HepG2 (cell line): Measurements from ENCODE around the gene PIK3CD. TPM values are rescaled to one million over a fixed set of nuclear protein-coding genes. Genes with fewer than 3 reads are reported as not detected.

Experiments
- ATAC-seq: fragments of 200-7000 bp; cut with Tn5 transposase; 3 replicates; pipeline ENCODE4 v1.9.1; 2020; ENCODE audit warnings: mild to moderate bottlenecking, moderate library complexity
- BruUV-seq: library from RNA; stranded (reverse); fragments of 400-500 nt; replicated peaks from 2 replicates; lab custom pipeline; 2021; lab: Mats Ljungman, UMichigan
- CTCF ChIA-PET: fragments of 300-600 bp; formaldehyde crosslinking; extraction: SDS; loops from one replicate; lab custom pipeline; 2021; ENCODE audit warnings: low total read pairs, inconsistent platforms, low intra/inter-chr PET ratio; lab: Yijun Ruan, JAX
- POLR2A ChIA-PET: fragments of 350-600 bp; sonication (Branson Sonifier 250); formaldehyde crosslinking; loops from one replicate; lab custom pipeline; 2020; ENCODE audit warnings: antibody characterized with exemption, inconsistent platforms; lab: Yijun Ruan, JAX
- DNase-seq: peaks from one replicate; pipeline ENCODE4 v3.0.0-alpha.2; 2015; ENCODE audit warnings: low spot score
- FAIRE-seq: peaks from 3 replicates; lab custom pipeline; 2011; peaks lifted over from hg19 to GRCh38; lab: Jason Lieb, UNC
- H2AFZ ChIP-seq: one replicate; pipeline ENCODE4 v1.6.1; 2011; ENCODE audit warnings: low read length, inconsistent platforms
- H3K27ac ChIP-seq: fragments of 300-600 bp; 3 replicates; pipeline ENCODE4 v1.8.0; 2011; ENCODE audit warnings: mixed run types, mild to moderate bottlenecking, mixed read lengths, low read length, inconsistent platforms; ENCODE audit not compliant: insufficient read depth; ENCODE audit errors: extremely low read length
- H3K27me3 ChIP-seq, 2 experiments: fragments of 200-600 bp in 1 of 2; 2 replicates in 1 of 2; 3 replicates in 1 of 2; pipeline versions ENCODE4 v1.6.0 to v1.8.0; 2011; ENCODE audit warnings: low read length in 2 of 2, mild to moderate bottlenecking in 2 of 2, moderate library complexity in 2 of 2, inconsistent platforms in 1 of 2; ENCODE audit not compliant: insufficient read depth in 2 of 2, control insufficient read depth in 1 of 2
- H3K36me3 ChIP-seq, 2 experiments: fragments of 200-600 bp in 1 of 2; replicated peaks in 1 of 2; 2 replicates in 1 of 2; 3 replicates in 1 of 2; pipeline versions ENCODE4 v1.5.1 to v1.8.0; 2011; ENCODE audit warnings: low read length in 2 of 2, inconsistent platforms in 1 of 2; ENCODE audit not compliant: insufficient read depth in 2 of 2, control insufficient read depth in 1 of 2
- H3K4me1 ChIP-seq: 2 replicates; pipeline ENCODE4 v1.5.1; 2012; ENCODE audit warnings: low read length, inconsistent platforms; ENCODE audit not compliant: insufficient read depth
- H3K4me2 ChIP-seq: 2 replicates; pipeline ENCODE4 v1.6.0; 2011; ENCODE audit warnings: low read depth, low read length, inconsistent platforms
- H3K4me3 ChIP-seq, 3 experiments: fragments of 200-600 bp in 1 of 3; sonication (generic), shearing (Covaris generic) in 1 of 3; replicated peaks in 1 of 3; 2 replicates each; pipeline ENCODE4 v1.5.1; 2011 to 2016; ENCODE audit warnings: low read length in 3 of 3, inconsistent platforms in 2 of 3, low read depth in 2 of 3, mild to moderate bottlenecking in 2 of 3, control low read depth in 1 of 3, mixed read lengths in 1 of 3; ENCODE audit not compliant: insufficient read depth in 1 of 3
- H3K79me2 ChIP-seq: one replicate; pipeline ENCODE4 v1.6.1; 2011; ENCODE audit warnings: low read length, inconsistent platforms; ENCODE audit not compliant: insufficient read depth
- H3K9ac ChIP-seq: 2 replicates; pipeline ENCODE4 v1.6.0; 2011; ENCODE audit warnings: mild to moderate bottlenecking, low read depth, low read length, inconsistent platforms; ENCODE audit not compliant: insufficient read depth
- H3K9me3 ChIP-seq: 2 replicates; pipeline ENCODE4 v1.5.1; 2012; ENCODE audit warnings: mild to moderate bottlenecking, low read length
- H4K20me1 ChIP-seq: 2 replicates; pipeline ENCODE4 v1.6.0; 2011; ENCODE audit warnings: inconsistent platforms, mild to moderate bottlenecking, low read length, moderate library complexity; ENCODE audit not compliant: insufficient read depth
- CERS6 ChIP-seq: sonication (generic); formaldehyde crosslinking; IDR thresholded peaks from 2 replicates; pipeline ENCODE4 v1.5.0; 2020; ENCODE audit warnings: missing genetic modification reagents
- GPN1 ChIP-seq: sonication (generic); formaldehyde crosslinking; IDR thresholded peaks from 2 replicates; pipeline ENCODE4 v1.5.1; 2020; ENCODE audit warnings: missing genetic modification reagents, borderline replicate concordance
- GTF2F1 ChIP-seq: fragments of 150-350 bp; IDR thresholded peaks from 2 replicates; pipeline ENCODE4 v1.6.1; 2014; ENCODE audit warnings: low read length
- HBP1 ChIP-seq: IDR thresholded peaks from 2 replicates; pipeline ENCODE4 v1.6.1; 2016; ENCODE audit warnings: low read depth, control low read depth
- KAT7 ChIP-seq: IDR thresholded peaks from 2 replicates; pipeline ENCODE4 v1.6.1; 2018; ENCODE audit warnings: borderline replicate concordance, missing compliant biosample characterization
- KLF9 ChIP-seq: IDR thresholded peaks from 2 replicates; pipeline ENCODE4 v1.6.1; 2016; ENCODE audit warnings: low read depth
- MEF2D ChIP-seq: sonication (generic); formaldehyde crosslinking; IDR thresholded peaks from 2 replicates; pipeline ENCODE4 v1.5.1; 2020; ENCODE audit warnings: mild to moderate bottlenecking, missing genetic modification reagents
- MIER2 ChIP-seq: IDR thresholded peaks from 2 replicates; pipeline ENCODE4 v1.6.1; 2016; ENCODE audit warnings: missing biosample characterization, missing genetic modification reagents
- SIX1 ChIP-seq: sonication (generic); formaldehyde crosslinking; IDR thresholded peaks from 2 replicates; pipeline ENCODE4 v1.4.0; 2020; ENCODE audit warnings: missing genetic modification reagents, borderline replicate concordance
- ZBTB38 ChIP-seq: sonication (generic); formaldehyde crosslinking; IDR thresholded peaks from 2 replicates; pipeline ENCODE4 v1.5.1; 2020; ENCODE audit warnings: mild to moderate bottlenecking, missing genetic modification reagents
- ZC3H13 ChIP-seq: sonication (generic); formaldehyde crosslinking; IDR thresholded peaks from 2 replicates; pipeline ENCODE4 v1.8.1; 2023; ENCODE audit warnings: mild to moderate bottlenecking, missing genetic modification reagents, moderate library complexity
- ZFY ChIP-seq: sonication (generic); formaldehyde crosslinking; IDR thresholded peaks from 2 replicates; pipeline ENCODE4 v1.4.0; 2020; ENCODE audit warnings: missing genetic modification reagents
- ZNF260 ChIP-seq: sonication (generic); formaldehyde crosslinking; IDR thresholded peaks from 2 replicates; pipeline ENCODE4 v1.4.0; 2020; ENCODE audit warnings: missing genetic modification reagents, low read depth, mild to moderate bottlenecking, borderline replicate concordance
- ZNF326 ChIP-seq: sonication (generic); formaldehyde crosslinking; IDR thresholded peaks from 2 replicates; pipeline ENCODE4 v1.4.0; 2020; ENCODE audit warnings: missing genetic modification reagents, borderline replicate concordance
- ZNF343 ChIP-seq: sonication (generic); formaldehyde crosslinking; IDR thresholded peaks from 2 replicates; pipeline ENCODE4 v1.4.0; 2020; ENCODE audit warnings: mild to moderate bottlenecking, missing genetic modification reagents
- ZNF367 ChIP-seq: sonication (generic); formaldehyde crosslinking; IDR thresholded peaks from 2 replicates; pipeline ENCODE4 v1.4.0; 2020; ENCODE audit warnings: missing genetic modification reagents, borderline replicate concordance
- WGBS: methylation state at CpG from one replicate; pipeline ENCODE4 v1.1.6; 2017; ENCODE audit warnings: low lambda C conversion rate; 5-methylcytosine and 5-hydroxymethylcytosine counted together
- in situ Hi-C: cut with HindIII; loops from 2 replicates; pipeline ENCODE4 v1.10.0; 2017; ENCODE audit warnings: low pct_unique_long_range_greater_than_20kb; ENCODE audit not compliant: extremely low pct_ligation_motif_present
- intact Hi-C: fragments of 100-400 bp; cut with micrococcal nuclease; formaldehyde crosslinking; loops from one replicate; pipeline ENCODE4 v1.10.0; 2022; ENCODE audit not compliant: unreplicated experiment
- polyA plus RNA-seq, 8 experiments: library from polyadenylated mRNA; depleted of rRNA in 3 of 8; stranded (reverse) in 7 of 8; unstranded in 1 of 8; fragments of >200 nt; fragmentation: Illumina TruSeq in 4 of 8; extraction: Trizol in 4 of 8; gene quantifications; 2 replicates each; pipeline versions ENCODE4 v1.2.1 to v1.2.3, GENCODE V29; 2011 to 2016; ENCODE audit warnings: low read depth in 4 of 8, missing spikeins in 1 of 8, mixed read lengths in 1 of 8; ENCODE audit not compliant: insufficient read depth in 1 of 8
- total RNA-seq, 5 experiments: library from RNA; depleted of rRNA; stranded (reverse); fragments of >200 nt; fragmentation: Illumina TruSeq; extraction: Trizol; gene quantifications; 2 replicates each; pipeline ENCODE4 v1.2.3, GENCODE V29; 2016; ENCODE audit warnings: low read depth in 1 of 5

PIK3CD gene
- total and polyA plus RNA-seq, 2 of the 13 experiments (the other 11 are each of a cell fraction or from before 2014, with no cell fraction given), result 7.1 to 10.0 TPM

GRCh38 chr1:9691108-9691445, 39.5 kb downstream of the PIK3CD start:
- FAIRE-seq (no peak), ATAC-seq (no peak), DNase-seq (no peak)
- Histone ChIP-seq H3K27me3 (peaks cover 0 to 18% of the 10 kb centered on the region in 2 experiments; a peak in 1 of 5 replicates), H3K4me1 (peaks cover 39% of the 10 kb centered on the region), H3K9ac (no peak overlapping the region), H3K4me3 (no peak overlapping the region), H3K4me2 (peak overlapping the region; percentile 76), H3K79me2 (no peaks in the 10 kb centered on the region), H3K9me3 (no peaks in the 10 kb centered on the region), H3K27ac (no peak overlapping the region), H3K36me3 (no peaks in the 10 kb centered on the region), H4K20me1 (no peaks in the 10 kb centered on the region), H2AFZ (no peak overlapping the region)
- CTCF ChIA-PET, result no interaction called here
- BruUV-seq, result no TSS peak
- POLR2A ChIA-PET, result interaction anchor here (1.4 kb wide), 1 partner anchor 26 kb away, joined by 7 read pairs; no protein-coding TSS in a partner anchor
- TF ChIP-seq GPN1 (CRISPR knock-in tag), result no peak
- no peak for TF ChIP-seq HBP1 (CRISPR knock-in tag)
- TF ChIP-seq ZNF367 (CRISPR knock-in tag), result no peak
- TF ChIP-seq ZNF260 (CRISPR knock-in tag), result no peak
- TF ChIP-seq MEF2D (CRISPR knock-in tag), result no peak
- WGBS, result 47% methylated on average over 6 of the region's 6 CpGs
- intact Hi-C loops (no loop called here), in situ Hi-C loops (no loop called here)

- Histone ChIP-seq H2AFZ (no peak overlapping the region), H3K36me3 (no peaks in the 10 kb centered on the region), H4K20me1 (no peaks in the 10 kb centered on the region), H3K4me1 (peaks cover 36% of the 10 kb centered on the region), H3K27me3 (peaks cover 0 to 18% of the 10 kb centered on the region in 2 experiments; a peak in 1 of 5 replicates), H3K9me3 (no peaks in the 10 kb centered on the region), H3K4me2 (no peak overlapping the region), H3K27ac (no peak overlapping the region), H3K79me2 (no peaks in the 10 kb centered on the region), H3K9ac (no peak overlapping the region), H3K4me3 (no peak overlapping the region)
- in situ Hi-C loops (no loop called here), intact Hi-C loops (no loop called here)
- ChIA-PET POLR2A (interaction anchor here (1.4 kb wide), 1 partner anchor 26 kb away, joined by 7 read pairs; no protein-coding TSS in a partner anchor), CTCF (no interaction called here)
- WGBS, result 82% methylated on average over 5 of the region's 5 CpGs
- DNase-seq (no peak), ATAC-seq (no peak), FAIRE-seq (no peak)
- TF ChIP-seq CERS6 (CRISPR knock-in tag) (no peak), ZNF343 (CRISPR knock-in tag) (no peak), KLF9 (CRISPR knock-in tag) (no peak), ZBTB38 (no peak), ZFY (no peak), ZC3H13 (no peak), MIER2 (CRISPR knock-in tag) (no peak), ZNF326 (CRISPR knock-in tag) (no peak), GTF2F1 (no peak), SIX1 (CRISPR knock-in tag) (no peak), KAT7 (no peak)
- BruUV-seq, result no TSS peak
Observed at GRCh38 chr1:9691691-9692090, 40.2 kb downstream of the PIK3CD start.
